Neuronal stem cell (in vitro differentiated cells): ENCODE data around the gene SLC7A10.
"Not testable (repeated sequence)": the region's sequence is repeated elsewhere in the genome, so short reads cannot be mapped to it uniquely, and the experiment has no call there.

ENCODE experiments used
- DNase-seq: peaks from one replicate; pipeline ENCODE4 v3.0.0-alpha.2; 2013; ENCODE audit warnings: low spot score
- H2AFZ ChIP-seq: one replicate; pipeline ENCODE4 v1.6.1; 2013; ENCODE audit warnings: mild to moderate bottlenecking, low read length, inconsistent platforms
- H2AK5ac ChIP-seq: 2 replicates; pipeline ENCODE4 v1.6.1; 2013; ENCODE audit warnings: low read depth, mild to moderate bottlenecking, inconsistent platforms, low read length, moderate library complexity, mixed read lengths
- H2BK120ac ChIP-seq: 2 replicates; pipeline ENCODE4 v1.6.1; 2013; ENCODE audit warnings: low read depth, mild to moderate bottlenecking, inconsistent platforms, low read length, moderate library complexity, mixed read lengths
- H2BK12ac ChIP-seq: one replicate; pipeline ENCODE4 v1.6.1; 2013; ENCODE audit warnings: low read length, inconsistent platforms
- H2BK15ac ChIP-seq: 2 replicates; pipeline ENCODE4 v1.6.1; 2013; ENCODE audit warnings: mild to moderate bottlenecking, low read length, inconsistent platforms, mixed read lengths
- H2BK5ac ChIP-seq: one replicate; pipeline ENCODE4 v1.6.1; 2013; ENCODE audit warnings: inconsistent platforms, mild to moderate bottlenecking, low read length, moderate library complexity
- H3K14ac ChIP-seq: one replicate; pipeline ENCODE4 v1.6.1; 2013; ENCODE audit warnings: low read length, inconsistent platforms
- H3K18ac ChIP-seq: 2 replicates; pipeline ENCODE4 v1.6.1; 2013; ENCODE audit warnings: low read length, inconsistent platforms
- H3K23ac ChIP-seq: 2 replicates; pipeline ENCODE4 v1.6.1; 2013; ENCODE audit warnings: low read depth, mild to moderate bottlenecking, mixed read lengths, low read length, inconsistent platforms; ENCODE audit not compliant: poor library complexity
- H3K27ac ChIP-seq: replicated peaks from 3 replicates; pipeline ENCODE4 v1.5.1; 2013; ENCODE audit warnings: low read length, inconsistent platforms
- H3K27me3 ChIP-seq, 3 experiments: 2 replicates each; pipeline ENCODE4 v1.6.1; 2013; ENCODE audit warnings: low read length in 3 of 3, mild to moderate bottlenecking in 2 of 3, inconsistent platforms in 1 of 3, low read depth in 1 of 3, mixed read lengths in 1 of 3, moderate library complexity in 1 of 3; ENCODE audit not compliant: control insufficient read depth in 3 of 3, insufficient read depth in 3 of 3
- H3K36me3 ChIP-seq, 2 donors: replicated peaks in 1 of 2; 2 replicates each; pipeline ENCODE4 v1.6.1; 2013; ENCODE audit warnings: low read length in 2 of 2; ENCODE audit not compliant: control insufficient read depth in 2 of 2, insufficient read depth in 2 of 2
- H3K4ac ChIP-seq: 2 replicates; pipeline ENCODE4 v1.6.1; 2013; ENCODE audit warnings: inconsistent platforms, mild to moderate bottlenecking, low read length, moderate library complexity
- H3K4me1 ChIP-seq, 2 donors: 1 replicate in 1 of 2; 2 replicates in 1 of 2; pipeline ENCODE4 v1.6.1; 2013; ENCODE audit warnings: low read length in 2 of 2, low read depth in 1 of 2; ENCODE audit not compliant: control insufficient read depth in 2 of 2, insufficient read depth in 1 of 2
- H3K4me2 ChIP-seq: one replicate; pipeline ENCODE4 v1.6.1; 2013; ENCODE audit warnings: mild to moderate bottlenecking, low read length, inconsistent platforms; ENCODE audit not compliant: insufficient read depth, poor library complexity, severe bottlenecking
- H3K4me3 ChIP-seq, 2 donors: 2 replicates each; pipeline ENCODE4 v1.5.1; 2013; ENCODE audit warnings: low read length in 2 of 2, mild to moderate bottlenecking in 2 of 2, inconsistent platforms in 1 of 2, moderate library complexity in 1 of 2
- H3K79me1 ChIP-seq: one replicate; pipeline ENCODE4 v1.6.1; 2013; ENCODE audit warnings: low read depth, mild to moderate bottlenecking, inconsistent platforms, low read length, moderate library complexity
- H3K9ac ChIP-seq: one replicate; pipeline ENCODE4 v1.6.1; 2013; ENCODE audit warnings: mild to moderate bottlenecking, low read depth, low read length, inconsistent platforms; ENCODE audit not compliant: poor library complexity
- H3K9me3 ChIP-seq, 2 donors: replicated peaks in 1 of 2; 2 replicates each; pipeline versions ENCODE3 to v1.6.1; 2013; ENCODE audit warnings: low read length in 2 of 2, mild to moderate bottlenecking in 2 of 2, inconsistent platforms in 1 of 2, low read depth in 1 of 2, mixed read lengths in 1 of 2, moderate library complexity in 1 of 2; ENCODE audit not compliant: control insufficient read depth in 2 of 2, insufficient read depth in 1 of 2
- H4K8ac ChIP-seq: one replicate; pipeline ENCODE4 v1.6.1; 2013; ENCODE audit warnings: low read depth, mild to moderate bottlenecking, inconsistent platforms, low read length, moderate library complexity
- H4K91ac ChIP-seq: one replicate; pipeline ENCODE4 v1.6.1; 2013; ENCODE audit warnings: low read length, low read depth, mild to moderate bottlenecking, inconsistent platforms; ENCODE audit not compliant: poor library complexity
- WGBS, 2 donors: extraction: QIAGEN DNeasy Blood & Tissue Kit; methylation state at CpG; one replicate each; pipeline ENCODE4 v1.1.7; 2013; ENCODE audit warnings: missing lambda C conversion rate in 2 of 2, mixed read lengths in 1 of 2; ENCODE audit not compliant: insufficient read length in 2 of 2, insufficient replicate concordance in 1 of 2; ENCODE audit errors: extremely low coverage in 2 of 2; 5-methylcytosine and 5-hydroxymethylcytosine counted together

The SLC7A10 gene

DNA sequence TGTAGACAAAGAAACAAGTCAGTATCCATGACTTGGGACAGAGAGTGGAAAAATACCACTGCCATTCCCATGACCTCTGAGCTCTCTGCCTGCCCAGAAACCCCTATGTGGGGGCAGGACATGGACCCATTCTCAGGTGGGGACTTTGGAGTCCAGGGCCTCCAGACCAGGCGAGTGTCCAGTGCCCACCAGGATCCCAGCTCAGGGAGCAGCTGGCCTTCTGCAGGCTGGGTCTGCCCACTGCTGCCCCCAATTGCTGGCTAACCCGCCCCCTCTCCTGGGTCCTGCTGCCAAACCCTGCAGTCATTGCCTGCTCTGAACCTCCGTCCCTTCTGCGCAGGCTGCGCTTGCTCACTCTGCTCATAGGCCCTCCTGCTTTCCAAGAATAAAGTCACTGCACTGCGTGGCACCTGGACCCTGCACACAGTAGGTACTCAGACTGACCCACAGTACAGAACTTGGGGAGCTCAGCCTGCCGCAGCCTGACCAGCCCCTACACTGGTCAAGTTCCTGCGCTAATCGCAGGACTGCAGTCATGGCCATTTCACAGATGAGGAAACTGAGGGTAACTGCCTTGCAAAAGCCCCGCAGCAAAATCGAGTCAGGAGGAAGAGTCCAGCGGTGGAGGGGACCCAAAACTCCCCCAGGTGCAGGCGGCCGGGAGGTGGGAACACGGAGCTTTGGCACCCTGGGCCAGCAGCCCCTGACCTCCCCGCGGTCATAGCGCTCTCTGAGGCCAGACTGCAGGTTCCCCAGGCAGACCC lies 774 bp downstream of the SLC7A10 start:
- H3K4me1 ChIP-seq = peaks cover 0 to 9% of the 10 kb centered on the region in 2 donors
- peak overlapping the region in 1 of 2 donors; percentile 73 for H3K4me3 ChIP-seq
- peak overlapping the region; percentile 82 for H2BK5ac ChIP-seq
- H2BK12ac ChIP-seq = peak overlapping the region; percentile 18
- peak overlapping the region; percentile 92 for H3K18ac ChIP-seq
- H3K9ac ChIP-seq = no peak overlapping the region
- peak overlapping the region; percentile 86 for H2AFZ ChIP-seq
- no peak overlapping the region for H3K27ac ChIP-seq
- H3K27me3 ChIP-seq = peaks cover 21 to 82% (median 38%) of the 10 kb centered on the region in 3 experiments
- no peaks in the 10 kb centered on the region for H3K36me3 ChIP-seq
- H2BK120ac ChIP-seq = no peak overlapping the region
- no peak overlapping the region for H3K4ac ChIP-seq
- H3K4me2 ChIP-seq = peak overlapping the region; percentile 77
- H3K9me3 ChIP-seq = peaks cover 6 to 28% of the 10 kb centered on the region in 2 donors
- H3K79me1 ChIP-seq = no peaks in the 10 kb centered on the region
- H4K8ac ChIP-seq = peak overlapping the region; percentile 86
- no peak for DNase-seq
- H3K23ac ChIP-seq = peak overlapping the region; percentile 75
- peak overlapping the region; percentile 82 for H3K14ac ChIP-seq
- WGBS, 2 donors = no CpG with 5 or more reads among the region's 18 CpGs
- peak overlapping the region; percentile 41 for H2AK5ac ChIP-seq
- H4K91ac ChIP-seq = no peak overlapping the region
- H2BK15ac ChIP-seq = peak overlapping the region; percentile 3

DNA sequence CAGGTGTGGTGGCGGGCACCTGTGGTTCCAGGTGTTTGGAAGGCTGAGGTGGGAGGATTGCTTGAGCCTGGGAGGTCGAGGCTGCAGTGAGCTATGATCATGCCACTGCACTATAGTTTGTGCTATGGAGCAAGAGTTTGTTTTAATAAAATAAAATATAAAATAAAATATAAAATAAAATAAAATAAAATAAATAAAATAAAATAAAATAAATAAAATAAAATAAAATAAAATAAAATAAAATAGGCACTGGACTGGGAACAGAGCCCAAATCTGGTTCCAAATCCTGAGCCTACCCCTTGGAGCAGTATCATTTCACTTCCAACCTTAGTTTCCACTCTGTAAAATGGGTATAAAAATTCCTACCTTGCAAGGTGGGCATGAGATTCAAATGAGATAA lies 3.4 kb downstream of the SLC7A10 start:
- H2AK5ac ChIP-seq, H3K18ac ChIP-seq, H2BK120ac ChIP-seq, H2BK5ac ChIP-seq, H3K9ac ChIP-seq, H2BK12ac ChIP-seq, H3K79me1 ChIP-seq, H3K14ac ChIP-seq, H3K27ac ChIP-seq, H4K8ac ChIP-seq, H4K91ac ChIP-seq, H3K9me3 ChIP-seq, H3K4me2 ChIP-seq, H3K4ac ChIP-seq, H3K36me3 ChIP-seq, DNase-seq, H3K4me3 ChIP-seq, H2BK15ac ChIP-seq, H3K23ac ChIP-seq, H2AFZ ChIP-seq: not testable (repeated sequence)
- no CpG with 5 or more reads among the region's 2 CpGs for WGBS, 2 donors
- peaks cover 18 to 68% (median 36%) of the 10 kb centered on the region in 3 experiments for H3K27me3 ChIP-seq
- H3K4me1 ChIP-seq = peaks cover 0 to 20% of the 10 kb centered on the region in 2 donors

DNA sequence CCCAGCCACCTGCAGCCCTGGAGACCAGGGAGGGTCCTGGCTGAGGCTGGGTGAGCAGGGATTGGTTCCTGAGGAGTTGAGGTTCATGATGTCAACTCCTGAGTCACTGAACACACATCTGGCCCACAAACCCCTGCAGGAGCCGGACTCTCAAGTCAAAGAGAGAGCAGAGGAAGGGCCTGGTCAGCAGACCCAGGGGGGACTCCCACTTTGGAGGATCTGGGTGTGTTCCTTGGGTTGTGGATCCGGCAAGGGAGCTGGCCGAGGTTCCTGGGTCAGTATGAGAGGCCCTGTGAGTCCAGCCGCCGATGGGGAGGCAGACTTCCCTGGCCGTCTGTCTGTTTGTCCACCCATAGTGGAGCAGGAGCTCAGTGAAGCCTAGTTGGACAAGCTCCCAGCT lies 4.0 kb downstream of the SLC7A10 start:
- Histone ChIP-seq H2AK5ac (peak overlapping the region; percentile 53), H2BK5ac (no peak overlapping the region), H3K4me2 (peak overlapping the region; percentile 0), H2BK12ac (no peak overlapping the region), H3K36me3 (no peaks in the 10 kb centered on the region), H3K4ac (no peak overlapping the region), H3K14ac (no peak overlapping the region), H3K9me3 (peaks cover 0 to 4% of the 10 kb centered on the region in 2 donors), H3K4me3 (no peak overlapping the region), H3K18ac (peak overlapping the region; percentile 84), H3K27ac (no peak overlapping the region), H3K79me1 (no peaks in the 10 kb centered on the region), H2BK15ac (peak overlapping the region; percentile 15), H4K8ac (no peak overlapping the region), H3K9ac (no peak overlapping the region), H3K23ac (peak overlapping the region; percentile 62), H2AFZ (no peak overlapping the region), H2BK120ac (no peak overlapping the region), H3K4me1 (peaks cover 0 to 20% of the 10 kb centered on the region in 2 donors), H4K91ac (no peak overlapping the region), H3K27me3 (peaks cover 16 to 62% (median 31%) of the 10 kb centered on the region in 3 experiments)
- WGBS, 2 donors = no CpG with 5 or more reads among the region's 6 CpGs
- no peak for DNase-seq

DNA sequence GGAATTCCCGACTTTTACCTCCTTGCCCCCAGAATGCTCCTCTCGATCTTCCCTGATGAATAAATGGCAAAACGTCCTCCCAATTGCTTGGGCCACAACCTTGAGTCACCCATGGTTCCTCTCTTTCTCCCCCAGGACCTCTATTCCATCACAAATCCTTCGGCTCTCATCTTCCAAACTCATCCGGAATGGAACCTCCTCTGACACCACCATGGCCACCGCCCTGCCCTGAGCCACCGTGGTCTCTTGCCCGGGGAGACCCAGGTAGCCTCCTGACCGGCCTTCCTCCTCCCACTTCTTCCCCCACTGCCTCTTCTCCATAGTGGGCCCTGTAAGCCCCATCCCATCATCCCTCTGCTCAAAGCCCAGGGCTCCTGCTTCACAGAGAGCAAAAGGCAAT lies 4.9 kb downstream of the SLC7A10 start:
- Histone ChIP-seq H3K4me2 (no peak overlapping the region), H2BK120ac (no peak overlapping the region), H2AK5ac (no peak overlapping the region), H3K4me1 (peaks cover 0 to 16% of the 10 kb centered on the region in 2 donors), H3K18ac (peak overlapping the region; percentile 25), H3K9ac (no peak overlapping the region), H3K27ac (no peak overlapping the region), H3K4me3 (no peak overlapping the region), H4K8ac (no peak overlapping the region), H3K9me3 (no peaks in the 10 kb centered on the region), H3K14ac (no peak overlapping the region), H3K27me3 (peaks cover 8 to 53% (median 22%) of the 10 kb centered on the region in 3 experiments), H3K23ac (no peak overlapping the region), H2BK12ac (no peak overlapping the region), H4K91ac (no peak overlapping the region), H3K79me1 (no peaks in the 10 kb centered on the region), H3K36me3 (no peaks in the 10 kb centered on the region), H2AFZ (no peak overlapping the region), H2BK5ac (no peak overlapping the region), H2BK15ac (no peak overlapping the region), H3K4ac (no peak overlapping the region)
- no peak for DNase-seq
- WGBS, 2 donors = no CpG with 5 or more reads among the region's 9 CpGs
